Brain pericyte (primary cell): ENCODE measurements around the gene SIM1.

Experiments
- DNase-seq: peaks from one replicate; pipeline ENCODE4 v3.0.0-alpha.2; 2012; ENCODE audit warnings: low read depth, low spot score

SIM1 gene

GRCh38 chr6:100430962-100431361 is 33.8 kb downstream of the SIM1 start:
- DNase-seq = no peak

DNA sequence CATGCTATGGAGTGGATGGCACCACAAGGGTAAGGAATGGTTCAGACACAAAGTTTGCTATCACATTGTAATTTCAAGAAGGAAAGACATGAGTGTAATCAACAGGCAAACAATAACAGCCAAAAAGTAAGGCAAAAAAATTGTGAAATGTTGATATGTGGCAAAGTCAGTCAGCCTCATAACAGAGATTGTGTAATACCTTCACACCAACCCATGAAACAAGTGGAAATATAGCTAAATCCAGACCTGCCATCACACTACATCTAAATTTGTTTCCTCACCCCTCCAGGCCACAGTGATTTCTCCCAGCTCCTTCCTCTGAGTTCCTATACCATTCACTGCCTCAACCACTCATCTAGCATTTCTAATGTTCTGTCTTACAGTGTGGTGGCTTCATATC is 37.3 kb downstream of the SIM1 start:
- DNase-seq = no peak

DNA sequence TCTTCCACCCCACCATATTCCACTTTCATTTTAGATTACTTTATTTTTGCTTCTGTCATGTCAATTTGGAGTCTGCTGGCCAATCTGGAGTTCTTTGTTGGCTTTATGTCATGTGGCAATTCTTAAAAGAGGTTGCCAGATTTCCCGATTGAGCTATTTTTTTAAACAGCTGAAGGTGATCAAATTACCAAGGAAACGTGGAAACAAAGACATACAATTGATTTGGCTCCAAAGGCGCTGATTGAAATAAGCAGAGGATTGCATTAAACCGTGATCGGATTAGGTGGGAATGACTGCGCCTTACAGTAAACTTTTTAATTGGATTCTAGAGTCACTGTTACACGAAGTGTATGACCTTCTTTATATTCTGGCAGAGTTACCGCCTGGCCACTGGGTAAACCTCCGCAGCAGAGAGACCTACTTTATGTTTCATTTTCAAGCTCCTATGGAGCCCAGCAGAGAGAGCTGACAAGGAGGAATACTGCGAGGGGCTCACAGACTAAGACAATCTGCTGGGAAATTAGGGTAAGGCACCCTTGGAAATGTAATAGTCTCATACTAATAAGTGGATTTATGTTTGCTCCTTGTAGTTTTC is 37.9 kb downstream of the SIM1 start:
- DNase-seq = no peak

GRCh38 chr6:100426241-100426640 is 38.5 kb downstream of the SIM1 start:
- no peak for DNase-seq

- DNase-seq = no peak
These were observed 44.0 kb downstream of the SIM1 start for GRCh38 chr6:100420711-100421110.

DNA sequence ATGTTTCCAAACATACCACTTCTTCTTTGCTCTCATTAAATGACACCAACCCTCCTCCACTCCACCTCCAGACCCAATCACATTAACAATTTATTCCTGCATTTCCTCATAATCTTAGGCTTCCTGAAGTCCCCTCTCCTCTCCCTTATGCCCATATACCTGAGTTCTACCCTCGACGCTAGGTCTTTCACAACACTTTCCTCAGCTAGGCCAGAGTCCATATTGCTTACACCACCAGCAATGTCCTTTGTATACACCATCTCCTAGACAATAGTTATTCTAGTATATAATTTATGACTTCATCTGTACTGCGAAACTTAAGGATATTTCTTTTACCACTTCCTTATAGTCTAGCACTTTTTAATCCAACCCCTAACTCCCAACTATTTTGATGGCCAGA is 47.7 kb downstream of the SIM1 start:
- DNase-seq = no peak

DNA sequence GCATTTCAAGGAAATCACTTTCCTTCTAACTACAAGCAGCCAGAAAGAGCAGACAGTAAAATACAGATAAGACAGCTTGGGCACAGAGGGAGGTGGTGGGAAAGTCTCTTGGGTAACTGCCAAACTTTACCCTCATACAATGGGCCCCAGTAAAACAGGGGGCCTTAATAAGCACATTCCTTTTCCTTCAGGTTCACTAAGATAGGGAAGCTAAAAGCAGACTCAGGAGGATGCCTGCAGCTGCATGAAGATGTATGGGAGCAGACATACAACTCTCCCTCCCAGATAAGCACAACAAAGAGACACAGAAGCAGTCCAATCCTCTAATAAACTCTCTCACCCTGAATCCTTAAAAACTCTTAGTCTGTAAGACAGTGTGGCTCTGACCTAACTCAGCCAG is 49.0 kb downstream of the SIM1 start:
- no peak for DNase-seq

GRCh38 chr6:100412872-100413271 is 51.8 kb downstream of the SIM1 start:
- no peak for DNase-seq

DNA sequence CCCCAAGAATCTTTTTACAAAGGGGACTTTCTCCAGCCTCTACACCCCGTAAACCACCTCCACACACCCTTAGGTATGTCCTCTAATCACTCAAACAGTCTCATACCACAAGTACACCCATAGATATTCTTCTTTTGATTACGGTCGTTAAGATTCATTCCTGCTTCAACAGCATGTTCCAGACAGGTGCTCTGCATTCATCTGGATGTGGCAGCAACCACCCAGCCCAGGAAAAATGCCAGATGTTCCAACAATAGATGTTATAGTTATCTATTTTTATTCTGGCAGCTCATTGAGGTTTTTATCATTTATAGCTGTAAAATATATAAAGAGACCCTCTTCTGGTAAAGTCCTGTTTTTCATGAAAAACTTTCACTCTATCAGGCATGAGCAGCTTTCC is 60.7 kb downstream of the SIM1 start:
- no peak for DNase-seq

DNA sequence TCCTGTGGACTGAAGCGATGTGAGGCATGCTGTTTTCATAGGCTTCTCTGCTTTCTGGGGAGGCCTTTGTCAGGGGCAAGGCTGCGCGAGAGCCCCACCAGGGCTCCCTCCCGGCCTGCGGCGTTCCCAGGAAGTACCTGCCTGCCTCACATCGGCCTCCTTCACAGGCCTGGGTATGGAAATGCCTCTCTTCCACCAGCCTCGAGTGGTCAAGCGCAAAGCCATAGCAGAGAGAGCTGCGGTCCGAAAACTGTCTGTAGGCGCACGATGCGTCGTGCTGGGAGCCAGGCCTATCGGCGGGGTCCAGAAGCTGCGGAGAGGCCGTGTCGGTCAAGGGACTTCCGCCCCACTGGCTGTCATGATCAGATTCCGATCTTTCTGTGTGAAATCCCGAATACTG is 71.2 kb downstream of the SIM1 start:
- no peak for DNase-seq

DNA sequence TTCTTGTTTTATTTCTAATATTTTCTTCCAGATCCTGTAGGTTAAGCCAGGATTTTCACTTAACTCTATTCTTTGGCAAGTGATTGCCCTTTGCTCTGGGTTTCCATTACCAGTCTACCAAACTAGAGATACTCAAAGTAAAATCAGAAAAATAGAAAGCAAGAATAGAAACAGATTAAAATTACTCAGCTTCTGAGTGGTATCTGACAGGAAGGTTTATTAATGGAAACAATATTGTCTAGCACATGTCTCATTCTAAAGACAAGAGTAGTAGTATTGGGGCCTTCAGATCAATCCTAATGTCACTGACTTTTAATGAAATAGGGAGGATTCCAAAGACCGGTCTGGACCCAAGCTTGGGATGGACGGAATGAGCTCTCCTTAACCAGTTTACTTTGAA is 72.3 kb downstream of the SIM1 start:
- DNase-seq = no peak

- DNase-seq = no peak
These were observed 75.7 kb downstream of the SIM1 start for GRCh38 chr6:100388868-100389519.

DNA sequence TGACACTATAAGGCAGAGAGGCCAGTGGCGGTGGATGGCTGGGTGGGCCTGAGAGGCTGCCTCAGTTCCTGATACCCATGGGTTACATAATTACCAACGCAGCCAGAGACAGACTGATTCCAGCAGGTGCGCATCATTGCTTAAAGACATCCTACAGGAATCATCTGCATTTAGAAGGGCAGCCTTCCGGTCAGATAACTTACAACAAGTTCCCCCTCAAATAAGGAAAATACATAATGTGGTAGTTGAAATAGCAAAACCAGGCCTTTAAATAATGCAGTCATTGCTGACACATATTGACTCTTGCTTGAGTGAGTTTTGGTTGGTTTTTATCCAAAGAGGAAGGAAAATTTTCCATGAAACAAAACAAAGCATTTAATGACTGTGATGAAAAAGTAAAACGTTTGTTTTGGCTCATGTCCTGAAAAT is 81.9 kb downstream of the SIM1 start:
- DNase-seq = no peak

- DNase-seq = no peak
These were observed 82.7 kb downstream of the SIM1 start for GRCh38 chr6:100382031-100382430.

- DNase-seq = no peak
These were observed 83.6 kb downstream of the SIM1 start for GRCh38 chr6:100381111-100381510.

GRCh38 chr6:100379386-100379785 is 85.3 kb downstream of the SIM1 start:
- DNase-seq = no peak

GRCh38 chr6:100378576-100378975 is 86.1 kb downstream of the SIM1 start:
- no peak for DNase-seq

GRCh38 chr6:100376103-100376502 is 88.6 kb downstream of the SIM1 start:
- DNase-seq = no peak

DNA sequence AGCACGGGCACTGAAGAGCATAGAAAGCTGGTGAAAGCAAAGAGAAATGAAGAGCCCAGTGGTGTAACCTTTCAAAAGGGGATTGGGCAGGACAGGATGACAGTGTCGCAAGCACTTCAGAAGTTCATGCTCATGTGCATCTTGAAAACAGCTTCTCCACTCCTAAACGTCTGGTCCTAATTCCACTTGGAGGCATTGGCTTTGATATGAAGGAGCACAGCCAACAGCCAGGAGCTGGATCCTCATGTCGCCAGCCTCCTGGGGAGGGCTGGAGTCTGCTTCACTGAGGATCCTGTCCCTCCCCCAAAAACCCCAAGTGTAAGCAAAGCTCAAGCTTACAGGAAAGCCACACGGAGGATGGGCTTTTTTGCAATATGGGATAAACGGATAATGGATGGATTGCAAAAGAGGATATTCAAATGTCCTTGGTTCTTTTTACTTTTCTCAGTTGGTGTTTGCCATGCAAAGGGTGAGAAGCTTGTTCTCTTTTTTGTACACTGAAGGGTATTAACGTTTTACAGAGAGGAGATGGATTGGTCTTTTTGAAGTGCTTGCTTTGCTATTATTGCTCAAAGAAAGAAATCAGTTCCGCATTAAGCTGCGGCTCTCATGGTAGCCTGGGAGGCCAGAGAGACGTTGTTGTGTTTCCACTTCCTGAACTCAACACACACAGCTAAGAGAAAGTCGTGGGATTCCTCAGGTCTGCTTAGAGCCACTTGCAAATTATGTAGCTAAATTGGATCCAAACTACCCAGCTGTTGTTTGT is 92.2 kb downstream of the SIM1 start:
- DNase-seq = no peak

DNA sequence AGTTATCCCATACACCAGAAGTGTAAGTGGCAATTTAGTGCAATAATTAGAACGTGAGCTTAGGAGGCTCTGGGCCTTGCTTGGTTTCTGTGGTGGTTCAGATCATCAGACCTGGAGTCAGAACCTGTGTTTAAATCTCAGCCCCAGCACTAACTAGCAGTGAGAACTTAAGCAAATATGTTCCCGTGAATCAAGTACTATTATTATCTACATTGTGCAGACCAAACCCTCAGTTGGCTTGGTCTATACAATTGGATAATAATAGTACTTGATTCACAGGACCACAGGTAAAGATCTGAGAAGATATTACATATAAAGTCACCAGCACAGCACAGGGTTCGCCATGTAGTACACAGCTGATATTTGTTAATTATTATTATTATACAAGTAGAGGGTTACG is 93.1 kb downstream of the SIM1 start:
- no peak for DNase-seq

DNA sequence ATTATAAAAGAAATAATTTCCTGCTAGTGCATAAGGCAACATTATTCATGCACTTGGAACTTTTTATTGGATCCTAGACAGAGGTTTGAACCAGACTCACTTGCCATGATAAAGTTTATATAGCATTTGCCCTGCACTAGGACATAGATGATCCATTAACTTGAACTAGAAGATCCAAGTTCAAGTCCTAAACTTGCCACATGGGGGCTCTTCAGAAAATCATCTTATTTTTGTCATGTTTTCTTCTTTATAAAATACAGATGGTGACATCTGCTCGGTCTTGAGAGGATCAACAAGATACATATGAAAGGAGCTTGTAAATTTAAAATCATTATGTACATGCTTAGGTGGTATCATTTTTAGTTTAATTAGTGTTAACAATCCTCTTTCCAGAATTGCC is 94.5 kb downstream of the SIM1 start:
- DNase-seq = no peak

- DNase-seq = no peak
These were observed 98.3 kb downstream of the SIM1 start for GRCh38 chr6:100366419-100366818.

DNA sequence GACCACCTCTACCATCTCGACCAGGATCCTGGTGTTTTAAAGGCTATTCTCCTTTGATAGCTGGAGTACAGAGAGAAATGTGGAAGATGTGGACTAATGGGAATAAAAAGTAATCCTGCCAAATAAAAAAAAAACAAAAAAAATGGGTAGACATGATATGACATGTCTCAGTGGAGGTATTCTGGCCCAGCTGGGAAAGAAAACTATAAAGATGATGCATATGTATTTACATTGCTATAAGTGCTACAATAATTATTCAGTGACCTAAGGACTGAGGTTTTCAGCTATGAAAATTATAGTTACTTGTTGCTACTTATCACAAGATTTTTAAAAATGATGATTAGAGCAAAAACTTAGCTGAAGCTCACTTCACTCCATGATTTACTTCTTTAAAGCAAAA is 101.1 kb downstream of the SIM1 start:
- no peak for DNase-seq
